Smooth muscle cell (in vitro differentiated cells): ENCODE measurements around the gene TBC1D5. TPM values are rescaled to one million over a fixed set of nuclear protein-coding genes. Genes with fewer than 3 reads are reported as not detected.

Experiments used
- DNase-seq: peaks from one replicate; lab custom pipeline; 2025; ENCODE audit not compliant: unreplicated experiment; lab: John Stamatoyannopoulos, UW
- H2AFZ ChIP-seq: fragments of 200-600 bp; sonication (generic); 2 replicates; pipeline ENCODE4 v1.6.0; 2016; ENCODE audit warnings: antibody characterized with exemption, low read depth, mild to moderate bottlenecking
- H3F3A ChIP-seq: fragments of 200-600 bp; sonication (generic); 2 replicates; pipeline ENCODE4 v1.6.0; 2017; ENCODE audit warnings: antibody characterized with exemption, low read depth
- H3K27ac ChIP-seq: fragments of 200-600 bp; sonication (generic); 2 replicates; pipeline ENCODE4 v1.5.1; 2016; ENCODE audit warnings: low read depth, mild to moderate bottlenecking
- H3K27me3 ChIP-seq: fragments of 200-600 bp; sonication (generic); 2 replicates; pipeline ENCODE4 v1.6.1; 2016; ENCODE audit warnings: low read depth, mild to moderate bottlenecking
- H3K36me3 ChIP-seq: fragments of 200-600 bp; sonication (generic); 2 replicates; pipeline ENCODE4 v1.5.1; 2016; ENCODE audit warnings: low read depth
- H3K4me1 ChIP-seq: fragments of 200-600 bp; sonication (generic); 2 replicates; pipeline ENCODE4 v1.5.1; 2016; ENCODE audit warnings: low read depth
- H3K4me2 ChIP-seq: fragments of 200-600 bp; sonication (generic); 2 replicates; pipeline ENCODE4 v1.6.0; 2016; ENCODE audit warnings: mild to moderate bottlenecking
- H3K4me3 ChIP-seq: fragments of 200-600 bp; sonication (generic); 2 replicates; pipeline ENCODE4 v1.5.1; 2016; ENCODE audit warnings: mild to moderate bottlenecking
- H3K79me2 ChIP-seq: fragments of 200-600 bp; sonication (generic); 2 replicates; pipeline ENCODE4 v1.6.0; 2016; ENCODE audit warnings: low read depth, mild to moderate bottlenecking
- H3K9ac ChIP-seq: fragments of 200-600 bp; sonication (generic); 2 replicates; pipeline ENCODE4 v1.6.0; 2016; ENCODE audit warnings: low read depth
- H3K9me3 ChIP-seq: fragments of 200-600 bp; sonication (generic); replicated peaks from 2 replicates; pipeline ENCODE4 v1.5.1; 2016; ENCODE audit warnings: low read depth
- H4K20me1 ChIP-seq: fragments of 200-600 bp; sonication (generic); 2 replicates; pipeline ENCODE4 v1.6.0; 2016; ENCODE audit warnings: low read depth
- CTCF ChIP-seq: fragments of 200-600 bp; sonication (generic); IDR thresholded peaks from 2 replicates; pipeline ENCODE4 v1.5.1; 2017; ENCODE audit warnings: borderline replicate concordance, mild to moderate bottlenecking, antibody characterized with exemption; ENCODE audit not compliant: insufficient read depth, poor library complexity, severe bottlenecking
- WGBS: methylation state at CpG from one replicate; pipeline ENCODE4 v1.1.7; 2016; ENCODE audit warnings: low lambda C conversion rate; 5-methylcytosine and 5-hydroxymethylcytosine counted together
- polyA plus RNA-seq: library from polyadenylated mRNA; unstranded; fragments of >200 nt; fragmentation: Nextera tagmentation; extraction: Ambion mirVana; gene quantifications from 2 replicates; pipeline ENCODE4 v1.2.1, GENCODE V29; 2016
- total RNA-seq: library from RNA; depleted of rRNA; stranded (reverse); fragments of >200 nt; gene quantifications from 2 replicates; pipeline ENCODE4 v1.2.3, GENCODE V29; 2014

Gene TBC1D5
- total and polyA plus RNA-seq, 2 experiments from 2014 or later: 14.6 to 35.3 TPM

- no peaks in the 10 kb centered on the region for H3K36me3 ChIP-seq
- H3K9ac ChIP-seq: no peak overlapping the region
- no peak for DNase-seq
- no peak overlapping the region for H2AFZ ChIP-seq
- peaks cover 12% of the 10 kb centered on the region for H4K20me1 ChIP-seq
- no peaks in the 10 kb centered on the region for H3K79me2 ChIP-seq
- no peak for TF ChIP-seq CTCF
- no peaks in the 10 kb centered on the region for H3F3A ChIP-seq
- H3K27ac ChIP-seq: no peak overlapping the region
- no peaks in the 10 kb centered on the region for H3K9me3 ChIP-seq
- H3K4me1 ChIP-seq: no peaks in the 10 kb centered on the region
- no peak overlapping the region for H3K4me2 ChIP-seq
- H3K4me3 ChIP-seq: no peak overlapping the region
- H3K27me3 ChIP-seq: no peaks in the 10 kb centered on the region
Measured at GRCh38 chr3:17514597-17514996, 227.8 kb downstream of the TBC1D5 start.

- no peak overlapping the region for H2AFZ ChIP-seq
- WGBS: 88% methylated on average over 4 of the region's 4 CpGs
- H3K4me3 ChIP-seq: no peak overlapping the region
- DNase-seq: no peak
- no peaks in the 10 kb centered on the region for H3K27me3 ChIP-seq
- no peaks in the 10 kb centered on the region for H3K36me3 ChIP-seq
- TF ChIP-seq CTCF: no peak
- no peaks in the 10 kb centered on the region for H3K9me3 ChIP-seq
- no peak overlapping the region for H3K4me2 ChIP-seq
- no peaks in the 10 kb centered on the region for H3K79me2 ChIP-seq
- H3K27ac ChIP-seq: no peak overlapping the region
- H4K20me1 ChIP-seq: peaks cover 4% of the 10 kb centered on the region
- H3K4me1 ChIP-seq: no peaks in the 10 kb centered on the region
- no peak overlapping the region for H3K9ac ChIP-seq
- H3F3A ChIP-seq: no peaks in the 10 kb centered on the region
Measured at GRCh38 chr3:17510265-17510664, 232.2 kb downstream of the TBC1D5 start.

GRCh38 chr3:17508180-17508752 is 234.2 kb downstream of the TBC1D5 start:
- H2AFZ ChIP-seq: no peak overlapping the region
- no peak overlapping the region for H3K9ac ChIP-seq
- 94% methylated on average over 4 of the region's 4 CpGs for WGBS
- DNase-seq: no peak
- H4K20me1 ChIP-seq: no peaks in the 10 kb centered on the region
- no peak for TF ChIP-seq CTCF
- H3K27me3 ChIP-seq: no peaks in the 10 kb centered on the region
- H3K4me1 ChIP-seq: no peaks in the 10 kb centered on the region
- no peaks in the 10 kb centered on the region for H3F3A ChIP-seq
- H3K4me3 ChIP-seq: no peak overlapping the region
- no peaks in the 10 kb centered on the region for H3K9me3 ChIP-seq
- H3K27ac ChIP-seq: no peak overlapping the region
- H3K4me2 ChIP-seq: no peak overlapping the region
- H3K79me2 ChIP-seq: no peaks in the 10 kb centered on the region
- no peaks in the 10 kb centered on the region for H3K36me3 ChIP-seq

- no peaks in the 10 kb centered on the region for H3F3A ChIP-seq
- H4K20me1 ChIP-seq: no peaks in the 10 kb centered on the region
- H3K4me1 ChIP-seq: no peaks in the 10 kb centered on the region
- H3K79me2 ChIP-seq: no peaks in the 10 kb centered on the region
- no peaks in the 10 kb centered on the region for H3K27me3 ChIP-seq
- H3K4me3 ChIP-seq: no peak overlapping the region
- no peak overlapping the region for H2AFZ ChIP-seq
- TF ChIP-seq CTCF: no peak
- H3K36me3 ChIP-seq: no peaks in the 10 kb centered on the region
- no peak overlapping the region for H3K9ac ChIP-seq
- H3K9me3 ChIP-seq: no peaks in the 10 kb centered on the region
- DNase-seq: no peak
- H3K27ac ChIP-seq: no peak overlapping the region
- no peak overlapping the region for H3K4me2 ChIP-seq
Measured at GRCh38 chr3:17507480-17507879, 235.0 kb downstream of the TBC1D5 start.
